A549 (cell line): ENCODE results near the gene RGPD8. TPM values are rescaled to one million over a fixed set of nuclear protein-coding genes. Genes with fewer than 3 reads are reported as not detected.

Source experiments
- ATAC-seq, 2 experiments: fragments of 200-7000 bp in 1 of 2; fragments of >200 bp in 1 of 2; cut with Nextera tagmentation in 1 of 2; cut with Tn5 transposase in 1 of 2; 3 replicates each; pipeline versions ENCODE4 v1.8.0 to v1.9.1; 2018 to 2020; ENCODE audit warnings: mild to moderate bottlenecking in 1 of 2, moderate library complexity in 1 of 2
- CTCF ChIA-PET: fragments of 300-600 bp; sonication (Branson Sonifier 250); formaldehyde crosslinking; extraction: SDS; loops from one replicate; lab custom pipeline; 2021; ENCODE audit warnings: antibody characterized with exemption, inconsistent platforms; lab: Yijun Ruan, JAX
- POLR2A ChIA-PET: fragments of 350-600 bp; formaldehyde crosslinking; extraction: SDS; loops from one replicate; lab custom pipeline; 2021; ENCODE audit warnings: antibody characterized with exemption, inconsistent platforms; lab: Yijun Ruan, JAX
- DNase-seq, 2 experiments: peaks; one replicate each; pipeline versions ENCODE4 v3.0.0 to v3.0.0-alpha.2; 2011 to 2016; ENCODE audit warnings: low read depth in 1 of 2, low spot score in 1 of 2
- FAIRE-seq: peaks from 2 replicates; lab custom pipeline; 2011; peaks lifted over from hg19 to GRCh38; lab: Jason Lieb, UNC
- H3K27ac ChIP-seq, 2 experiments: fragments of >200 bp; sonication (Bioruptor Twin); formaldehyde crosslinking; 3 replicates each; pipeline ENCODE4 v1.5.1; 2016 to 2017
- H3K4me1 ChIP-seq: fragments of >200 bp; sonication (Bioruptor Twin); formaldehyde crosslinking; 3 replicates; pipeline ENCODE4 v1.6.1; 2016
- H3K4me2 ChIP-seq: fragments of >200 bp; sonication (Bioruptor Twin); formaldehyde crosslinking; 3 replicates; pipeline ENCODE4 v1.6.1; 2016
- H3K4me3 ChIP-seq: fragments of >200 bp; sonication (Bioruptor Twin); formaldehyde crosslinking; 3 replicates; pipeline ENCODE4 v1.5.1; 2016
- H3K9me3 ChIP-seq: fragments of >200 bp; sonication (Bioruptor Twin); formaldehyde crosslinking; 3 replicates; pipeline ENCODE4 v1.6.1; 2016
- BHLHE40 ChIP-seq: IDR thresholded peaks from 2 replicates; pipeline ENCODE4 v1.6.1; 2012; ENCODE audit warnings: low read depth, low read length, inconsistent platforms
- CBX8 ChIP-seq: fragments of 200-600 bp; sonication (generic); IDR thresholded peaks from 2 replicates; pipeline ENCODE4 v1.6.1; 2016
- EHF ChIP-seq: fragments of 250-450 bp; sonication (Bioruptor Pico); IDR thresholded peaks from 2 replicates; pipeline ENCODE4 v1.5.0; 2020; ENCODE audit warnings: mild to moderate bottlenecking
- EHMT2 ChIP-seq: fragments of 200-600 bp; sonication (generic); IDR thresholded peaks from 2 replicates; pipeline ENCODE4 v1.6.1; 2016; ENCODE audit warnings: antibody characterized with exemption, low read depth, mild to moderate bottlenecking, moderate library complexity
- ESRRA ChIP-seq: fragments of 150-350 bp; IDR thresholded peaks from 2 replicates; pipeline ENCODE4 v1.6.1; 2014; ENCODE audit warnings: mild to moderate bottlenecking, low read length, borderline replicate concordance
- FOSB ChIP-seq: fragments of 250-450 bp; sonication (Bioruptor Pico); IDR thresholded peaks from 2 replicates; pipeline ENCODE4 v1.5.0; 2020; ENCODE audit warnings: mild to moderate bottlenecking, moderate library complexity
- FOSL2 ChIP-seq, 2 experiments: fragments of 450-650 bp in 1 of 2; fragments of >200 bp in 1 of 2; sonication (Bioruptor Twin) in 1 of 2; formaldehyde crosslinking; IDR thresholded peaks; 2 replicates each; pipeline versions ENCODE4 v1.5.0 to v1.6.1; 2016 to 2020; ENCODE audit warnings: mild to moderate bottlenecking in 1 of 2, moderate library complexity in 1 of 2
- GATA3 ChIP-seq: IDR thresholded peaks from 2 replicates; pipeline ENCODE4 v1.6.1; 2012; ENCODE audit warnings: borderline replicate concordance
- HEYL ChIP-seq: fragments of 250-450 bp; sonication (Bioruptor Pico); IDR thresholded peaks from 2 replicates; pipeline ENCODE4 v1.8.0; 2021; ENCODE audit warnings: mild to moderate bottlenecking, moderate library complexity
- JUNB ChIP-seq: fragments of >200 bp; sonication (Bioruptor Twin); formaldehyde crosslinking; IDR thresholded peaks from 2 replicates; pipeline ENCODE4 v1.6.1; 2016
- KDM1A ChIP-seq: fragments of 200-600 bp; sonication (generic); IDR thresholded peaks from 2 replicates; pipeline ENCODE4 v1.6.1; 2016; ENCODE audit warnings: low read depth, mild to moderate bottlenecking
- MAZ ChIP-seq: fragments of 150-350 bp; IDR thresholded peaks from 2 replicates; pipeline ENCODE4 v1.6.1; 2014; ENCODE audit warnings: antibody characterized with exemption, low read depth, low read length, borderline replicate concordance
- MYC ChIP-seq: IDR thresholded peaks from 2 replicates; pipeline ENCODE4 v1.6.1; 2012; ENCODE audit warnings: mild to moderate bottlenecking, inconsistent platforms, low read length, improper control_type of control experiment, borderline replicate concordance
- NR3C1 ChIP-seq: fragments of >200 bp; sonication (Bioruptor Twin); formaldehyde crosslinking; IDR thresholded peaks from 3 replicates; pipeline ENCODE4 v1.6.1; 2017
- RARB ChIP-seq: fragments of 250-450 bp; sonication (Bioruptor Pico); IDR thresholded peaks from 2 replicates; pipeline ENCODE4 v1.8.0; 2021; ENCODE audit warnings: mild to moderate bottlenecking, moderate library complexity
- SREBF2 ChIP-seq: fragments of 450-650 bp; IDR thresholded peaks from 2 replicates; pipeline ENCODE4 v1.6.1; 2014; ENCODE audit warnings: mild to moderate bottlenecking, moderate library complexity
- TP53 ChIP-seq: fragments of 250-450 bp; sonication (Bioruptor Pico); IDR thresholded peaks from 2 replicates; pipeline ENCODE4 v1.5.0; 2021; ENCODE audit warnings: mild to moderate bottlenecking, moderate library complexity
- ZC3H11A ChIP-seq: fragments of 450-650 bp; IDR thresholded peaks from 2 replicates; pipeline ENCODE4 v1.6.1; 2014; ENCODE audit warnings: antibody characterized with exemption, mild to moderate bottlenecking
- ZFP36 ChIP-seq: fragments of 450-650 bp; IDR thresholded peaks from 2 replicates; pipeline ENCODE4 v1.6.1; 2014; ENCODE audit warnings: borderline replicate concordance; ENCODE audit not compliant: partially characterized antibody
- ZNF302 ChIP-seq: fragments of 250-450 bp; sonication (Bioruptor Pico); IDR thresholded peaks from 2 replicates; pipeline ENCODE4 v1.9.0; 2021; ENCODE audit warnings: inconsistent platforms, mild to moderate bottlenecking, moderate library complexity
- WGBS: methylation state at CpG from one replicate; pipeline ENCODE4 v1.1.6; 2017; ENCODE audit errors: missing lambda C conversion rate; 5-methylcytosine and 5-hydroxymethylcytosine counted together
- polyA plus RNA-seq, 4 experiments: library from polyadenylated mRNA; depleted of rRNA in 3 of 4; stranded (reverse); fragments of >200 nt; fragmentation: RNase III in 1 of 4; extraction: RNeasy Plus Mini Kit Qiagen cat#74134 plus additional on column Dnase treatment in 1 of 4; gene quantifications; 2 replicates in 3 of 4; 3 replicates in 1 of 4; pipeline ENCODE4 v1.2.3, GENCODE V29; 2011 to 2017
- TF ChIP-seq, protein P1 (sequence below): fragments of 150-350 bp; IDR thresholded peaks from 2 replicates; pipeline ENCODE4 v1.6.1; 2014; ENCODE audit warnings: low read depth, mild to moderate bottlenecking, low read length
- TF ChIP-seq, protein P2 (sequence below): fragments of >200 bp; sonication (Bioruptor Twin); formaldehyde crosslinking; IDR thresholded peaks from 3 replicates; pipeline ENCODE4 v1.6.1; 2016
- TF ChIP-seq, protein P3 (sequence below): fragments of >200 bp; sonication (Bioruptor Twin); formaldehyde crosslinking; IDR thresholded peaks from 2 replicates; pipeline ENCODE4 v1.6.1; 2016
- TF ChIP-seq, protein P4 (sequence below): fragments of 250-450 bp; sonication (Bioruptor Pico); IDR thresholded peaks from 2 replicates; pipeline ENCODE4 v1.5.0; 2021; ENCODE audit warnings: mild to moderate bottlenecking, moderate library complexity, borderline replicate concordance
- TF ChIP-seq, protein P5 (sequence below): IDR thresholded peaks from 2 replicates; pipeline ENCODE4 v1.6.1; 2012

The RGPD8 gene
- polyA plus RNA-seq, 2 of the 4 experiments (the other 2 are of a cell fraction), result 2.7 to 7.6 TPM

DNA sequence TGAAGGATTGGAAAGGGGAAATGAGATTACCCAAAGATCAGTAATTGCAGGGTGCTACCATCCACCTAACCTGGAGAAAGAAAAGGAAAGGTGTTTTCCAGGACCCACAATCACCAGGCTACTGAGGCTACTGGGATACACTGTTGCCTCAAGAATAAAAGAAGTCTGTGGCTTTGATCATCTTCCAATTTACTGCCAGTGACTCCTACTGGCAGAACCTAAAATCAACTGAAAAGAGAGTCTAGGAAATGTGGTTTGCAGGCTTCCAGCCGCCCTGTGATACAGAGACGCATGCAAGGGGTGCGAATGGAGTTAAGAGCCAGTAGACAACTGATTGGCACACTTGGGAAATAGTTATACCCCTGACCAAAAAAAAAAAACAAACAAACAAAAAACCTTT is 31.9 kb upstream of the RGPD8 start:
- peaks cover 13% of the 10 kb centered on the region; the same call in 1 of the 3 replicates for H3K9me3 ChIP-seq
- ChIA-PET POLR2A (no interaction called here), CTCF (interaction anchor here (0.9 to 1.2 kb wide), 2 partner anchors 9 to 433 kb away, joined by 3 read pairs; no protein-coding TSS in a partner anchor)
- H3K4me3 ChIP-seq, result no peak overlapping the region
- H3K4me2 ChIP-seq, result no peak overlapping the region
- 41% methylated on average over 3 of the region's 3 CpGs for WGBS
- H3K4me1 ChIP-seq, result no peaks in the 10 kb centered on the region
- DNase-seq (peak; percentile 18 to 19), FAIRE-seq (no peak), ATAC-seq (peak in 1 of 2 experiments; percentile 58; a peak in 3 of 6 replicates)
- no peak for TF ChIP-seq SREBF2
- TF ChIP-seq MYC, result no peak
- TF ChIP-seq FOSB, result no peak
- TF ChIP-seq, protein P1, sequence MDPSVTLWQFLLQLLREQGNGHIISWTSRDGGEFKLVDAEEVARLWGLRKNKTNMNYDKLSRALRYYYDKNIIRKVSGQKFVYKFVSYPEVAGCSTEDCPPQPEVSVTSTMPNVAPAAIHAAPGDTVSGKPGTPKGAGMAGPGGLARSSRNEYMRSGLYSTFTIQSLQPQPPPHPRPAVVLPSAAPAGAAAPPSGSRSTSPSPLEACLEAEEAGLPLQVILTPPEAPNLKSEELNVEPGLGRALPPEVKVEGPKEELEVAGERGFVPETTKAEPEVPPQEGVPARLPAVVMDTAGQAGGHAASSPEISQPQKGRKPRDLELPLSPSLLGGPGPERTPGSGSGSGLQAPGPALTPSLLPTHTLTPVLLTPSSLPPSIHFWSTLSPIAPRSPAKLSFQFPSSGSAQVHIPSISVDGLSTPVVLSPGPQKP, result no peak
- no peak for TF ChIP-seq KDM1A
- no peak for TF ChIP-seq ZNF302 (CRISPR knock-in tag)
- TF ChIP-seq HEYL (CRISPR knock-in tag), result no peak
- TF ChIP-seq CBX8, result no peak
- no peak overlapping the region for H3K27ac ChIP-seq

DNA sequence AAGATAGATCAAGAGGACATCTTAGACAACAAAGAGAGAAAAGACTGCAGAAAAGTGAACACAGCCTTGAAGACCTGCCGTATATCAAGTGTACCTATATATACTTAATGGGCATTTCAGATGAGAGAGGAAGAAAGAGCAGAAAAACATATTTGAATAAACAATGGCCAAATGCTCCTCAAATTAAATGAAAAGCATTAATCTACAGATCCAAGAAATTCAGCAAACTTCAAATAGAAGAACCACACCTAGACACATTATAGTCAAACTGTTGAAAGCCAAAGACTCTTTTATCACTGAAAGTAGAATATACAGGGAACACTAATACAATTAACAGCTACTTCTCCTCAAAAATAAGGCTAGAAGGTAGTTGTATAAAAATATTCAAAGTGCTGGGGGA is 29.8 kb upstream of the RGPD8 start:
- ChIA-PET CTCF (interaction anchor here (1.0 kb wide), 1 partner anchor 90 kb away, joined by 3 read pairs; no protein-coding TSS in a partner anchor), POLR2A (no interaction called here)
- ATAC-seq (no peak), FAIRE-seq (no peak), DNase-seq (no peak)
- TF ChIP-seq RARB (CRISPR knock-in tag) (no peak), ZNF302 (CRISPR knock-in tag) (no peak), MAZ (no peak), FOSL2 (IDR thresholded peaks at IDR 0.05) (no peak), FOSL2 (CRISPR knock-in tag; IDR thresholded peaks at IDR 0.05) (no peak), NR3C1 (no peak)
- TF ChIP-seq, protein P2, sequence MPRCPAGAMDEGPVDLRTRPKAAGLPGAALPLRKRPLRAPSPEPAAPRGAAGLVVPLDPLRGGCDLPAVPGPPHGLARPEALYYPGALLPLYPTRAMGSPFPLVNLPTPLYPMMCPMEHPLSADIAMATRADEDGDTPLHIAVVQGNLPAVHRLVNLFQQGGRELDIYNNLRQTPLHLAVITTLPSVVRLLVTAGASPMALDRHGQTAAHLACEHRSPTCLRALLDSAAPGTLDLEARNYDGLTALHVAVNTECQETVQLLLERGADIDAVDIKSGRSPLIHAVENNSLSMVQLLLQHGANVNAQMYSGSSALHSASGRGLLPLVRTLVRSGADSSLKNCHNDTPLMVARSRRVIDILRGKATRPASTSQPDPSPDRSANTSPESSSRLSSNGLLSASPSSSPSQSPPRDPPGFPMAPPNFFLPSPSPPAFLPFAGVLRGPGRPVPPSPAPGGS, result no peak
- Histone ChIP-seq H3K9me3 (peaks cover 6% of the 10 kb centered on the region; the same call in 1 of the 3 replicates), H3K4me2 (no peak overlapping the region), H3K4me1 (no peaks in the 10 kb centered on the region), H3K4me3 (no peak overlapping the region), H3K27ac (no peak overlapping the region)
- WGBS, result 83% methylated on average over 1 of the region's 1 CpG

DNA sequence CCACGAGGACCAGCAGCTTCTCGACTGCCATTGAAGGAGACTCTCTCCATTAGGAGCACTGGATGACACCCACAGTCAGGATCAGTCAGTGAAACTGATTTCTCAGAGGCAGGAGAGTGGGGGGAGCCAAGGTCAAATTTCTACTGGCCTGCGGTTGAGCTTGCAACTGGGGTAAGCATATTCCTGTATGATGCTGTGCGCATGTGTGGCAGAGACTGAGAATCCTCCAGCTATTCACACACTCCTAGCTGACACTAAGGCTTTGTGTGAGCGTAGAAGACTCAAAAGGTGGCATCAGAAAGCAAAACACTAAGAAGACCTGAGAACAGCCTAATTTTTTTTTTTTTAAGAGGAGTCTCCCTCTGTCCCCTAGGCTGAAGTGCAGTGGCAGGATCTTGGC is 28.7 kb upstream of the RGPD8 start:
- FAIRE-seq (no peak), ATAC-seq (no peak), DNase-seq (no peak)
- Histone ChIP-seq H3K27ac (no peak overlapping the region), H3K9me3 (peaks cover 6% of the 10 kb centered on the region; the same call in 1 of the 3 replicates), H3K4me3 (no peak overlapping the region), H3K4me1 (no peaks in the 10 kb centered on the region), H3K4me2 (no peak overlapping the region)
- no peak for TF ChIP-seq ESRRA
- TF ChIP-seq, protein P3, sequence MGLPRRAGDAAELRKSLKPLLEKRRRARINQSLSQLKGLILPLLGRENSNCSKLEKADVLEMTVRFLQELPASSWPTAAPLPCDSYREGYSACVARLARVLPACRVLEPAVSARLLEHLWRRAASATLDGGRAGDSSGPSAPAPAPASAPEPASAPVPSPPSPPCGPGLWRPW, result no peak
- no peak for TF ChIP-seq ZFP36
- no peak for TF ChIP-seq EHF
- TF ChIP-seq ZC3H11A, result no peak
- TF ChIP-seq BHLHE40, result no peak
- TF ChIP-seq, protein P4, sequence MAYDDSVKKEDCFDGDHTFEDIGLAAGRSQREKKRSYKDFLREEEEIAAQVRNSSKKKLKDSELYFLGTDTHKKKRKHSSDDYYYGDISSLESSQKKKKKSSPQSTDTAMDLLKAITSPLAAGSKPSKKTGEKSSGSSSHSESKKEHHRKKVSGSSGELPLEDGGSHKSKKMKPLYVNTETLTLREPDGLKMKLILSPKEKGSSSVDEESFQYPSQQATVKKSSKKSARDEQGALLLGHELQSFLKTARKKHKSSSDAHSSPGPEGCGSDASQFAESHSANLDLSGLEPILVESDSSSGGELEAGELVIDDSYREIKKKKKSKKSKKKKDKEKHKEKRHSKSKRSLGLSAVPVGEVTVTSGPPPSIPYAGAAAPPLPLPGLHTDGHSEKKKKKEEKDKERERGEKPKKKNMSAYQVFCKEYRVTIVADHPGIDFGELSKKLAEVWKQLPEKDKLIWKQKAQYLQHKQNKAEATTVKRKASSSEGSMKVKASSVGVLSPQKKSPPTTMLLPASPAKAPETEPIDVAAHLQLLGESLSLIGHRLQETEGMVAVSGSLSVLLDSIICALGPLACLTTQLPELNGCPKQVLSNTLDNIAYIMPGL (CRISPR knock-in tag), result no peak
- TF ChIP-seq, protein P1, result no peak
- TF ChIP-seq GATA3, result no peak
- no peak for TF ChIP-seq KDM1A
- TF ChIP-seq EHMT2, result no peak
- no peak for TF ChIP-seq MAZ
- no peak for TF ChIP-seq TP53 (CRISPR knock-in tag)
- no peak for TF ChIP-seq JUNB
- TF ChIP-seq, protein P5, sequence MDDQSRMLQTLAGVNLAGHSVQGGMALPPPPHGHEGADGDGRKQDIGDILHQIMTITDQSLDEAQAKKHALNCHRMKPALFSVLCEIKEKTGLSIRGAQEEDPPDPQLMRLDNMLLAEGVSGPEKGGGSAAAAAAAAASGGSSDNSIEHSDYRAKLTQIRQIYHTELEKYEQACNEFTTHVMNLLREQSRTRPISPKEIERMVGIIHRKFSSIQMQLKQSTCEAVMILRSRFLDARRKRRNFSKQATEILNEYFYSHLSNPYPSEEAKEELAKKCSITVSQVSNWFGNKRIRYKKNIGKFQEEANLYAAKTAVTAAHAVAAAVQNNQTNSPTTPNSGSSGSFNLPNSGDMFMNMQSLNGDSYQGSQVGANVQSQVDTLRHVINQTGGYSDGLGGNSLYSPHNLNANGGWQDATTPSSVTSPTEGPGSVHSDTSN, result no peak
- TF ChIP-seq RARB (CRISPR knock-in tag), result no peak
- ChIA-PET POLR2A (no interaction called here), CTCF (interaction anchor here (0.6 kb wide), 2 partner anchors 95 to 377 kb away, joined by 3 read pairs; no protein-coding TSS in a partner anchor)
- WGBS, result 42% methylated on average over 5 of the region's 5 CpGs
